Stomach (tissue), 9 donors: ENCODE results near the gene GZMA. TPM values are rescaled to one million over a fixed set of nuclear protein-coding genes. Genes with fewer than 3 reads are reported as not detected.
A peak's percentile ranks its signal among the peaks of the same experiment; 100 is the strongest.

Source experiments
- DNase-seq, 2 donors: peaks; one replicate each; pipeline versions ENCODE4 v3.0.0 to v3.0.0-alpha.2; 2013 to 2019
- H3K27ac ChIP-seq, 5 donors: fragments of 200-600 bp in 4 of 5; sonication (generic) in 4 of 5; one replicate each; pipeline ENCODE4 v1.5.1; 2013 to 2019; ENCODE audit warnings: mild to moderate bottlenecking in 1 of 5, moderate library complexity in 1 of 5
- H3K27me3 ChIP-seq, 3 donors: fragments of 200-600 bp; sonication (generic); one replicate each; pipeline ENCODE4 v1.5.1; 2017 to 2019; ENCODE audit warnings: mixed run types in 1 of 3
- H3K36me3 ChIP-seq, 4 donors: fragments of 200-600 bp; sonication (generic); 1 replicate in 3 of 4; 2 replicates in 1 of 4; pipeline ENCODE4 v1.5.1; 2016 to 2019
- H3K4me1 ChIP-seq, 4 donors: fragments of 200-600 bp; sonication (generic); one replicate each; pipeline ENCODE4 v1.5.1; 2016 to 2019
- H3K4me3 ChIP-seq, 4 donors: fragments of 200-600 bp; sonication (generic) in 3 of 4; one replicate each; pipeline ENCODE4 v1.5.1; 2016 to 2019; ENCODE audit warnings: mild to moderate bottlenecking in 1 of 4
- H3K9me3 ChIP-seq, 4 donors: fragments of 200-600 bp; sonication (generic); one replicate each; pipeline ENCODE4 v1.5.1; 2016 to 2019
- CTCF ChIP-seq, 7 experiments: fragments of 450-650 bp in 4 of 7; fragments of 200-600 bp in 3 of 7; sonication (generic) in 3 of 7; IDR thresholded peaks; one replicate each; pipeline ENCODE4 v1.5.1; 2016 to 2019; ENCODE audit warnings: antibody characterized with exemption in 7 of 7, control low read depth in 2 of 7, mild to moderate bottlenecking in 1 of 7
- EP300 ChIP-seq: sonication (generic); formaldehyde crosslinking; IDR thresholded peaks from one replicate; pipeline ENCODE4 v1.6.1; 2017; ENCODE audit warnings: antibody characterized with exemption
- POLR2A ChIP-seq, 4 donors: fragments of 450-650 bp; IDR thresholded peaks; one replicate each; pipeline ENCODE4 v1.6.1; 2016; ENCODE audit warnings: antibody characterized with exemption in 4 of 4, control low read depth in 2 of 4, mild to moderate bottlenecking in 1 of 4, moderate library complexity in 1 of 4
- POLR2AphosphoS5 ChIP-seq, 3 donors: sonication (generic); formaldehyde crosslinking; IDR thresholded peaks; one replicate each; pipeline ENCODE4 v1.6.1; 2016; ENCODE audit warnings: antibody characterized with exemption in 3 of 3
- WGBS, 5 donors: extraction: QIAGEN DNeasy Blood & Tissue Kit in 3 of 5; methylation state at CpG; one replicate each; pipeline versions ENCODE4 v1.1.5 to v1.1.7; 2013 to 2018; 5-methylcytosine and 5-hydroxymethylcytosine counted together
- intact Hi-C: fragments of 100-400 bp; cut with DNase I; formaldehyde crosslinking; loops from one replicate; pipeline ENCODE4 v1.15.1; 2023; ENCODE audit warnings: low total_unique reads
- polyA plus RNA-seq, 3 donors: library from polyadenylated mRNA; stranded (reverse); fragments of 200-250 nt; gene quantifications; one replicate each; pipeline ENCODE4 v1.2.3, GENCODE V29; 2013
- total RNA-seq, 5 donors: library from RNA; depleted of rRNA; stranded (reverse); fragments of >200 nt; gene quantifications; one replicate each; pipeline versions ENCODE4 v1.1.0 to v1.2.3, GENCODE V29; 2014 to 2016
- donor health status: healthy with polysubstance abuse.
- donor health status: Bipolar disorder and iron deficiency.
- donor health status: healthy.

The GZMA gene
- total and polyA plus RNA-seq, 8 donors, result 1.8 to 9.9 (median 3.8) TPM; not detected in 2

GRCh38 chr5:55146080-55146479 is 43.6 kb downstream of the GZMA start:
- Histone ChIP-seq H3K36me3 (no peaks in the 10 kb centered on the region), H3K4me1 (peaks cover 0 to 8% (median 5%) of the 10 kb centered on the region in 4 donors), H3K27ac (no peak overlapping the region), H3K27me3 (peaks cover 0 to 14% (median 0%) of the 10 kb centered on the region in 3 donors), H3K4me3 (no peak overlapping the region), H3K9me3 (no peaks in the 10 kb centered on the region)
- TF ChIP-seq CTCF (IDR thresholded peaks at IDR 0.05) (no peak), POLR2A (IDR thresholded peaks at IDR 0.05) (no peak), POLR2AphosphoS5 (IDR thresholded peaks at IDR 0.05) (no peak), EP300 (no peak)
- no peak for DNase-seq
- WGBS, 5 donors, result 73 to 88% (median 80%) methylated on average over 8 of the region's 8 CpGs
- intact Hi-C loops, result loop anchor here (10.0 kb wide), 1 partner anchor 241 kb away; no protein-coding TSS in a partner anchor

GRCh38 chr5:55146543-55147151 is 44.2 kb downstream of the GZMA start:
- H3K4me1 ChIP-seq, result peaks cover 0 to 8% (median 5%) of the 10 kb centered on the region in 4 donors
- intact Hi-C loops, result loop anchor here (10.0 kb wide), 1 partner anchor 242 kb away; no protein-coding TSS in a partner anchor
- no peak overlapping the region for H3K27ac ChIP-seq
- whole genome bisulfite sequencing, 5 donors, result 6 to 8% (median 7%) methylated on average over 11 of the region's 11 CpGs
- H3K9me3 ChIP-seq, result no peaks in the 10 kb centered on the region
- TF ChIP-seq EP300 (no peak), POLR2AphosphoS5 (IDR thresholded peaks at IDR 0.05) (no peak), CTCF (IDR thresholded peaks at IDR 0.05) (peak in 5 of 7 experiments; percentile 63 to 86 (median 82)), POLR2A (IDR thresholded peaks at IDR 0.05) (no peak)
- peaks cover 0 to 14% (median 0%) of the 10 kb centered on the region in 3 donors for H3K27me3 ChIP-seq
- H3K4me3 ChIP-seq, result no peak overlapping the region
- H3K36me3 ChIP-seq, result no peaks in the 10 kb centered on the region
- DNase-seq, result peak; percentile 82 to 93

- no peak for DNase-seq
- Histone ChIP-seq H3K27ac (no peak overlapping the region), H3K9me3 (no peaks in the 10 kb centered on the region), H3K36me3 (no peaks in the 10 kb centered on the region), H3K4me1 (peaks cover 0 to 8% (median 5%) of the 10 kb centered on the region in 4 donors), H3K27me3 (peaks cover 0 to 27% (median 0%) of the 10 kb centered on the region in 3 donors), H3K4me3 (no peak overlapping the region)
- intact Hi-C loops, result loop anchor here (10.0 kb wide), 1 partner anchor 245 kb away; no protein-coding TSS in a partner anchor
- 59 to 83% (median 75%) methylated on average over 2 of the region's 2 CpGs for WGBS, 5 donors
- no peak for TF ChIP-seq POLR2A (IDR thresholded peaks at IDR 0.05)
These were observed 46.9 kb downstream of the GZMA start for GRCh38 chr5:55149308-55149795.

- Histone ChIP-seq H3K36me3 (no peaks in the 10 kb centered on the region), H3K4me3 (no peak overlapping the region), H3K27me3 (peaks cover 0 to 24% (median 0%) of the 10 kb centered on the region in 3 donors), H3K9me3 (no peaks in the 10 kb centered on the region), H3K27ac (no peak overlapping the region), H3K4me1 (no peaks in the 10 kb centered on the region)
- TF ChIP-seq CTCF (IDR thresholded peaks at IDR 0.05), result no peak
- TF ChIP-seq EP300, result no peak
- TF ChIP-seq POLR2AphosphoS5 (IDR thresholded peaks at IDR 0.05), result no peak
- TF ChIP-seq POLR2A (IDR thresholded peaks at IDR 0.05), result no peak
- WGBS, 5 donors, result 47 to 71% (median 56%) methylated on average over 5 of the region's 5 CpGs
- DNase-seq, result no peak
- intact Hi-C loops, result no loop called here
These were observed 49.7 kb downstream of the GZMA start for GRCh38 chr5:55151923-55152842.
